Activated CD4-positive, alpha-beta T cell treated with anti-CD3 and anti-CD28 coated beads for 4 hours (primary cell): Measurements from ENCODE around the gene DCAF5.

Source experiments
- DNase-seq, 2 donors: peaks; one replicate each; pipeline ENCODE4 v3.0.0-alpha.2; 2020

Gene DCAF5

GRCh38 chr14:69139743-69140142 lies 13.2 kb downstream of the DCAF5 start:
- DNase-seq: no peak

DNA sequence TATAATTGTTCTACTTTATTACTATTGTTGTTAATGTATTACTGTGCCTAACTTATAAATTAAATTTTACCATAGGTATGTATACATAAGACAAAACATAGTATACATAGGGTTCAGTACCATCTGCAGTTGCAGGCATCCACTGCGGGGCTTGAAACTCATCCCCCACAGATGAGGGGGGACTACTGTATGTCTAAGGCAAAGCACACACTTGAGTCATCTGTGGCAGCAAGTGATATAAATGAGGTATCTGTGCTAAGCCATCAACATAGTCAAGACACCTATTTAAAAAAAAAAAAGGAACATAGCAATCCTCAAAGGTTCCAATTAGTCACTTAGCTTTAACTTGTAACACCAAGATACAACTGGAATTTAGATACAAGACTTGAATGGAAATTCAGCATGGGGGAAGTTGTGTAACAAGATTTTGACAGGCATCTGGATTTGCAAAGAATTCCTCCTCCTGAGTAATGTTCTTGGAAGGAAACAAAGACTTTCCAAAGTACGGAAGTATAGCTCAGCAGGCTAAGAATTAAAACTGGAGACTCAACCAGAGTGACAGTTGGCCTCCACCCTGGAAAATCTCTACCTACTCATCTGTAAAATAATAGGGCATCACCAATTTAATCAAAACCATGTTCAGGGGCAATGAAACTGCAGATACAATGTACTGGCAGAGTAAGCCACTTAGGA lies 14.9 kb downstream of the DCAF5 start:
- no peak for DNase-seq

DNA sequence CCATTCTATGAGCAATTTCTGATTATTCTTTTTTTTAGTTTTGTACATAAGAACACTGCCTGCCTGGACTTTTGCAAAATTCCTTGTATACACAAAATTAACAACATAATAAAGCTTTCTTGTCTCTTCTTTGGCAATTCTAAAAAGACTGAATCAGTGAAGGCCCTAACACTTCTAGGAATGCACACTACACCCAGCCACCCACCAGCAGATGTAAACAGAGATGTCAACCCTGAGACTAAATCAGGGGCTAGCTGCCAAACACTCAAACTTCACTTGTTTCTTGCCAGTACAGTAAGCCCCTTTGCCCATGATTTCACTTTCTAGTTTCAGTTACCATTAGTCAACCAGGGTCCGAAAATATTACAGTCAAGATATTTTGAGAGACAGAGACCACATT lies 15.5 kb downstream of the DCAF5 start:
- no peak for DNase-seq

- DNase-seq: no peak
These were observed 17.8 kb downstream of the DCAF5 start for GRCh38 chr14:69135133-69135532.

- DNase-seq: peak in 1 of 2 donors; percentile 28
These were observed 19.5 kb downstream of the DCAF5 start for GRCh38 chr14:69133206-69134125.

DNA sequence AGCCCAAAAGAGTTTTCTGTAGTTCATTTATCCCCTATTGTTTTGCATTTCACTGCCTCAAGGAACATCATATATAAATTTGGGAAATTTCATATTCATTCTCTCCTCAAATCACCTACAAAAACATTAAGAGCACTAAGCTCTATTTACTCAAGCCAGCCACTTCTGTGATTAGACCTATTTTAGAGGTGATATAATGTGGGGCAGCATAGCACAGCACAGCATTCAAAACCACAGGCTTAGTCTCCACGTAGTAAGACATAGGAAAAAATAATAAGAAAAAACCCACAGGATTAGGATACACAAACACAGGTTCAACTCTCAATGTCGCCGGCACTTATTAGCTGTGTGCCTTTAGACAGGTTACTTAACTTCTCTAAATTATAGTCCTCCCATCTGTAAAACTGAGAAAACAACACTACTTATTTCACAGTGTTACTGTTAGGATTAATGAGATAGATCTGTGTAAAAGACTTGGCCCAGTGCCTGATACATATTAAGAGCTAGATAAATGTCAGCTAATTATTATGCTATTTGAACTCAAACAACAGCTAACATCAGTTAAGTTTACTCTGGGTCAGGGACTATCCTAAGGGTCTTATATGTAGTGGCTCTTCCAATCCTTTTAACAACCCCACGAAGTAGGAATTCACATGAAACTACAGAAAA lies 20.3 kb downstream of the DCAF5 start:
- no peak for DNase-seq

- no peak for DNase-seq
These were observed 21.7 kb downstream of the DCAF5 start for GRCh38 chr14:69131176-69131575.

DNA sequence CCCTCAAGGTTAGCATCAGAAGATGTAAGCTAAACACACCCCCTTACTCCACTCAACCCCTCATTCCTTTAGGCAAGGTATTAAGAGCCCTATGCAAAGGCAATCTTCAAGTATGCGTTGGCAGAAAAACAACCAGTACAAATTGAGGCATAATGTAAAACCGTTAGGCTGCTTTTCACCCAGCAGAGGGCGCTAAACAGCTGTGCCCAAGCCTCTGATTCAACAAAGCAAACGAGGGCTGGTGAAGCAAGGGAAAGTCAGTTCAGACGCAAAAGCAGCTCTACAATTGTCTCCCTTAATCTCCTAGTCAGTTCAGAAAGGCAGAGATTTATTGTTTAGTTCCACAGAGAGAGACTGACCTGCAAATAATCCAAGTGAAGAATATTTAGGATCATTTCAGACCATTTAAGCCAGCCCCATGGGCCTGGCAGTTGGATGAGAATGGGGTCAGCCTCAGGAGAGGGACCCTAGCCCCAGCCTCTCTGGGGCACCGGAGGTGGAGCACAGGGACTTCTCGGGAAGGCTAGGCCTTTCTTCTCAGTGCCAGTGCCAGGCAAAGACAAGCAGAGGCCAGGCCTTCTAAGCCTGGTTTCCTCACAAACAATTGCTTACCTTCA lies 23.5 kb downstream of the DCAF5 start:
- DNase-seq: peak; percentile 69 to 71

- DNase-seq: no peak
These were observed 34.6 kb downstream of the DCAF5 start for GRCh38 chr14:69118305-69118704.

- DNase-seq: no peak
These were observed 35.7 kb downstream of the DCAF5 start for GRCh38 chr14:69117020-69117767.

DNA sequence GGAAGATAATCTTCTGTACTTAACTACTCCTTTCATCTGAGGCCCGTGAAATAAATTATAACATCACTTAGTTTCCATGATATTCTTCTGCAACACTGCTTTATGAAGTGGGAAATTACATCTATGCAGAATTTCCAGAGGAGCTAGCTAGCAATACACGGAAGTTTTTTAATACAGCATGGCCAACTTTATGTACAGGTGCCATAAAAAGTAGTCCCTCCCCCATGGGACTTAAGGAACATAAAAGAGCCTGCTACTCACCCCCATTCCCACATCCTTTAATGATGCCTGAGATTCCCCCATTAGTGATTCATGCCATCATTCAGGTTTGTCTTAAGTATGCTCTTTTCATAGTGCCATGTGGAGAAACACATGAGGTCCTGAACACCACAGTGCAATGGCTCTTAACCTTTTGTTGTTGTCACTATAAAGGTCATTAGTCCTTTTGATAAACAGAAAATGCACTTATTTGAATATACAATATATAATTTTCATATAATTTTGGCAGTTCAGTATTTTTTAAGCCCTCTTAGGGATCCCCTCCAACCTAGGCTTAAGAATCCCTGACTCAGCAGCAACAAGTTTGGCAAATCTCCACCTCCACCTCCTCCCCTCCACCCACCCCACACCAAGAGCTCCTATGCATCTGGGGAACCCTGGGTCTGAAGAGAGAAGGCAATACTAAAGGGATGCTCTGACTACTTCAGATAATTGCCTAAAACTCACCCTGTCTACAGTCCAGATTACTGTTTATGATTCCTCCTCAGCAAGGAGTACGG lies 37.3 kb downstream of the DCAF5 start:
- no peak for DNase-seq

GRCh38 chr14:69114763-69115162 lies 38.2 kb downstream of the DCAF5 start:
- no peak for DNase-seq

DNA sequence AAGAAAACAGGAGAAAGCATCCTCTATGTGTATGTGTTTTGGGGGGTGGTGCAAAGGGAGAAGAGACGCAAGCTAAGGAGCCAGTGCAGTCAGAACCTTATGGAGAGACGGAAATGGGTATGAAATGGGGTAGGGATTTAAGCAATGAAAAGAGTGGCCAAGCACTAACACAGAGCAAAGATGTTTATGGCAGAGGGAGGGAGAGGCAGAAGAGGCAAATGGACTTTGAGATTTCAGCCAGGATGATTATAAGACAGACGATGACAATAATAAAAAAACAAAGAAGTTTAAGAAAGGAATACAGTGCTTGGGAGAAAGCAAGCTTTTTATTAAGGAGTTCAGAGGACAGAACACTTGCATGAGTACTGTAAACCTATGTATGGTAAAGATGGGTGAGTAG lies 44.6 kb downstream of the DCAF5 start:
- no peak for DNase-seq

- peak; percentile 22 to 32 for DNase-seq
These were observed 45.4 kb downstream of the DCAF5 start for GRCh38 chr14:69107407-69108003.

DNA sequence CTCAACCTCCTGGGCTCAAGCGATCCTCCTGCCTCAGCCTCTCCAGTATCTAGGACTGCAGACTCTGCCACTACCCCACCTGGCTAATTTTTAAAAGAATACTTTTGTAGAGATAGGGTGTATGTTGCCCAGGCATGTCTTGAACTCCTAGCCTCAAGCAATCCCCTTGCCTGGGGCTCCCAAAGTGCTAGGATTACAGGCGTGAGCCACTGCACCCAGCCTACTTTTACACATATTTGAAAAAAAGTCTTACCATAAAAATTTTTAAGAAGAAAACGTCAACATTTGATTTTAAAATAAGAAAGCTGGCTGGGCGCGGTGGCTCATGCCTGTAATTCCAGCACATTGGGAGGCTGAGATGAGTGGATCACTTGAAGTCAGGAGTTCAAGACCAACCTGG lies 46.5 kb downstream of the DCAF5 start:
- DNase-seq: no peak

- no peak for DNase-seq
These were observed 47.6 kb downstream of the DCAF5 start for GRCh38 chr14:69105326-69105725.

DNA sequence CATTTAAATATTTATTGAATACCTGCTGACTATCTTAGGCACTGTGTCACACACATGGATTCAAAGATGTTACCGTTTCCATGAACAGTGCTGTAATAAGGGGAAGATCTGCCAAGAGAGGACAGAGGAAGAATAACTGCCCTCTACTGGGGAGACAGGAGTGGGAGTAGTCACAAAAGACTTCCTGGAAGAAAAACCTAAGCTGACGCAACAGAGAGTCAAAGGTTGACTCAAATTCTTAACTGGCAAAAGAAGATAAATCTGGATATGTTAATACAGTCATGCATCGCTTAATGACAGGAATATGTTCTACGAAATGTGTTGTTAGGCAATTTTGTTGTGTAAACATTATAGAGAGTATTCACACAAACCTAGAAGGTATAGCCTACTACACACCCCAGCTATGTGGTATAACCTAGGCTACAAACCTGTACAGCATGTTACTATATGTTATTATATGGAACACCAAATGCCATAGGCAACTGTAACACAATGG lies 51.5 kb downstream of the DCAF5 start:
- DNase-seq: peak in 1 of 2 donors; percentile 2

DNA sequence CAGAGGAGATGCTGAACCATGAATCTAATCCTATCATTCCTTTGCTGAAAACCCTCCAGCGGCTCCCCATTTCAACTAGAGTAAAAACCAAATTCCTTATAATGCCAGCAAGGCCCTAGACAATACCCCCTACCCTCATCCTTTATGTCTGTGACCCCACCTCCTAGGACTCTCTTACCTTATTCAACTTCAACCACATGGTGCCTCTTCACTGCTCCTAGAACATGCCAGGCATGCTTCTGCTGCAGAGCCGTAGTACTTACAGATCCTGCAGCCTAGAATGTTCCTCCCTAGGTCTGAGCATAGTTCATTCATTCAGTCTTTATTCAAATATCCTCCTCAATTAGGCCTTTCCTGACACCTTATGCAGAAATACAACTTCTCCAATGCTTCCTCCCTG lies 54.9 kb downstream of the DCAF5 start:
- DNase-seq: no peak

GRCh38 chr14:69096781-69097475 lies 56.0 kb downstream of the DCAF5 start:
- DNase-seq: no peak

DNA sequence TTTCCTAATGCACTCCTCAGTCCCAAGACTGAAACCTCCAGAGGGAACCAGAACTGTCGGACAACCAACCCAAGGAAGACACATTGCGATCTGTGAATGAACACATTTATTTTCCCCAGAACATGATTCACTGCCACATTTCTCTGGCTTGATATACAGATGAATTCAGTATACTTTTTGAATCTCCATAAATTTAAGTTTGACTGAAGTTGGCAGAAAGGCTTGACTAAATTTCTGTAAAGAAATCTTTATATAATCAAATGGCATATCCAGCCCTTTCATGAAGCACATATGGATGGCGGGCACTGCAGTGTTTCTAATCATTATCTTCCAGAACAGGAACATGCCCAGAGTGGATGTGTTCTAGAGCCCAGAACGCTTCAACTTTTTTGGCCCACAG lies 56.7 kb downstream of the DCAF5 start:
- no peak for DNase-seq
